GM23248 (cell line): ENCODE results near the gene SEMA5A.

Source experiments
- EZH2 ChIP-seq: fragments of 200-600 bp; sonication (generic); IDR thresholded peaks from 2 replicates; pipeline ENCODE4 v1.6.1; 2018; ENCODE audit warnings: antibody characterized with exemption, mild to moderate bottlenecking; ENCODE audit not compliant: insufficient read depth, poor library complexity, severe bottlenecking
- EZH2phosphoT487 ChIP-seq: fragments of 200-600 bp; sonication (generic); IDR thresholded peaks from 2 replicates; pipeline ENCODE4 v1.6.1; 2018; ENCODE audit warnings: antibody characterized with exemption, moderate library complexity, mild to moderate bottlenecking, low read depth; ENCODE audit not compliant: insufficient read depth

GRCh38 chr5:9421884-9422283, 124.0 kb downstream of the SEMA5A start:
- no peak for TF ChIP-seq EZH2
- TF ChIP-seq EZH2phosphoT487 = no peak
